Activated CD4-positive, alpha-beta T cell treated with anti-CD3 and anti-CD28 coated beads for 36 hours (primary cell): Measurements from ENCODE around the gene LRMDA. TPM values are rescaled to one million over a fixed set of nuclear protein-coding genes. Genes with fewer than 3 reads are reported as not detected.

Experiments used
- ATAC-seq: fragments of 200-7000 bp; cut with Tn5 transposase; one replicate; pipeline ENCODE4 v1.10.0; 2021; ENCODE audit warnings: mild to moderate bottlenecking, moderate library complexity
- CTCF ChIA-PET: fragments of 350-600 bp; sonication (Branson Sonifier 250); formaldehyde crosslinking; loops from one replicate; lab custom pipeline; 2021; ENCODE audit warnings: antibody characterized with exemption; lab: Charles Lee
- POLR2A ChIA-PET: fragments of 350-600 bp; sonication (Branson Sonifier 250); formaldehyde crosslinking; loops from one replicate; lab custom pipeline; 2021; ENCODE audit warnings: antibody characterized with exemption, inconsistent platforms; lab: Charles Lee
- DNase-seq: peaks from one replicate; pipeline ENCODE4 v3.0.0-alpha.2; 2020
- H3K27ac Mint-ChIP-seq: one replicate; pipeline ENCODE4 v1.8.0; 2021; ENCODE audit warnings: mixed read lengths
- H3K27me3 Mint-ChIP-seq: one replicate; pipeline ENCODE4 v1.8.0; 2021; ENCODE audit warnings: mixed read lengths
- H3K36me3 Mint-ChIP-seq: one replicate; pipeline ENCODE4 v1.8.0; 2021; ENCODE audit warnings: low read depth, mixed read lengths
- H3K4me1 Mint-ChIP-seq: one replicate; pipeline ENCODE4 v1.8.0; 2021; ENCODE audit warnings: mixed read lengths
- H3K4me3 Mint-ChIP-seq: one replicate; pipeline ENCODE4 v1.8.0; 2021; ENCODE audit warnings: mild to moderate bottlenecking, moderate library complexity, mixed read lengths
- H3K9me3 Mint-ChIP-seq: one replicate; pipeline ENCODE4 v1.8.0; 2021; ENCODE audit warnings: low read depth, mixed read lengths
- intact Hi-C, 2 experiments: fragments of 100-400 bp; cut with DNase I in 1 of 2; cut with micrococcal nuclease in 1 of 2; formaldehyde crosslinking; loops; one replicate each; pipeline versions ENCODE4 v1.14.2 to v1.15.1; 2022 to 2024; cut with DNase I, micrococcal nuclease
- total RNA-seq, 2 experiments: library from RNA; stranded (reverse); gene quantifications; one replicate each; pipeline ENCODE4 v1.2.3, GENCODE V29; 2021

LRMDA gene
- total RNA-seq, 2 experiments from 2014 or later, result not detected

GRCh38 chr10:75427951-75428350 lies 3.5 kb upstream of the LRMDA start:
- Mint-ChIP-seq H3K27me3 (peaks cover 24% of the 10 kb centered on the region), H3K9me3 (no peaks in the 10 kb centered on the region), H3K4me3 (no peak overlapping the region), H3K27ac (no peak overlapping the region), H3K36me3 (no peaks in the 10 kb centered on the region), H3K4me1 (no peaks in the 10 kb centered on the region)
- ChIA-PET POLR2A (no interaction called here), CTCF (no interaction called here)
- DNase-seq (no peak), ATAC-seq (no peak)
- intact Hi-C loops, result no loop called here

- Mint-ChIP-seq H3K9me3 (no peaks in the 10 kb centered on the region), H3K4me3 (no peak overlapping the region), H3K4me1 (no peaks in the 10 kb centered on the region), H3K27me3 (peaks cover 28% of the 10 kb centered on the region), H3K36me3 (no peaks in the 10 kb centered on the region), H3K27ac (no peak overlapping the region)
- POLR2A ChIA-PET, result no interaction called here
- intact Hi-C loops, result no loop called here
- CTCF ChIA-PET, result no interaction called here
- ATAC-seq (no peak), DNase-seq (no peak)
Measured at GRCh38 chr10:75428434-75429158, 2.8 kb upstream of the LRMDA start.

- Mint-ChIP-seq H3K27ac (no peak overlapping the region), H3K27me3 (peaks cover 30% of the 10 kb centered on the region), H3K4me3 (no peak overlapping the region), H3K9me3 (no peaks in the 10 kb centered on the region), H3K36me3 (no peaks in the 10 kb centered on the region), H3K4me1 (no peaks in the 10 kb centered on the region)
- ATAC-seq (no peak), DNase-seq (no peak)
- intact Hi-C loops, result no loop called here
- CTCF ChIA-PET, result interaction anchor here (0.8 kb wide), 1 partner anchor 18 kb away, joined by 3 read pairs; no protein-coding TSS in a partner anchor
- POLR2A ChIA-PET, result interaction anchor here (0.6 kb wide), 1 partner anchor 22 kb away, joined by 4 read pairs; no protein-coding TSS in a partner anchor
Measured at GRCh38 chr10:75429159-75429827, 2.1 kb upstream of the LRMDA start.

GRCh38 chr10:75430000-75430763 lies 1.2 kb upstream of the LRMDA start:
- no peak for ATAC-seq
- CTCF ChIA-PET, result interaction anchor here (0.6 to 0.8 kb wide), 2 partner anchors 17 to 509 kb away, joined by 3 read pairs; no protein-coding TSS in a partner anchor

GRCh38 chr10:75432176-75432575 lies 752 bp downstream of the LRMDA start:
- peaks cover 34% of the 10 kb centered on the region for H3K27me3 Mint-ChIP-seq

More at GRCh38 chr10:75430000-75430763, 1.2 kb upstream of the LRMDA start:
- no peak for DNase-seq
- Mint-ChIP-seq H3K4me3 (no peak overlapping the region), H3K36me3 (no peaks in the 10 kb centered on the region), H3K4me1 (no peaks in the 10 kb centered on the region), H3K9me3 (no peaks in the 10 kb centered on the region), H3K27me3 (peaks cover 30% of the 10 kb centered on the region), H3K27ac (no peak overlapping the region)
- intact Hi-C loops, result no loop called here
- POLR2A ChIA-PET, result interaction anchor here (0.6 kb wide), 1 partner anchor 20 kb away, joined by 3 read pairs; no protein-coding TSS in a partner anchor

GRCh38 chr10:75432763-75433162 lies 1.3 kb downstream of the LRMDA start:
- intact Hi-C loops, result no loop called here
- no peaks in the 10 kb centered on the region for H3K4me1 Mint-ChIP-seq
- POLR2A ChIA-PET, result interaction anchor here (0.6 kb wide), 1 partner anchor 9 kb away, joined by 4 read pairs; no protein-coding TSS in a partner anchor
- DNase-seq (no peak), ATAC-seq (no peak)
- peaks cover 36% of the 10 kb centered on the region for H3K27me3 Mint-ChIP-seq
- CTCF ChIA-PET, result no interaction called here
- H3K36me3 Mint-ChIP-seq, result no peaks in the 10 kb centered on the region
- no peaks in the 10 kb centered on the region for H3K9me3 Mint-ChIP-seq
- H3K4me3 Mint-ChIP-seq, result no peak overlapping the region
- no peak overlapping the region for H3K27ac Mint-ChIP-seq

More at GRCh38 chr10:75432176-75432575, 752 bp downstream of the LRMDA start:
- Mint-ChIP-seq H3K4me3 (no peak overlapping the region), H3K27ac (no peak overlapping the region), H3K36me3 (no peaks in the 10 kb centered on the region), H3K4me1 (no peaks in the 10 kb centered on the region), H3K9me3 (no peaks in the 10 kb centered on the region)
- CTCF ChIA-PET, result interaction anchor here (0.5 kb wide), 1 partner anchor 593 kb away, joined by 4 read pairs; no protein-coding TSS in a partner anchor
- intact Hi-C loops, result no loop called here
- no peak for ATAC-seq
- DNase-seq, result no peak
- POLR2A ChIA-PET, result no interaction called here

- intact Hi-C loops, result no loop called here
- Mint-ChIP-seq H3K4me1 (no peaks in the 10 kb centered on the region), H3K27ac (no peak overlapping the region), H3K9me3 (no peaks in the 10 kb centered on the region), H3K27me3 (peaks cover 36% of the 10 kb centered on the region), H3K4me3 (no peak overlapping the region), H3K36me3 (no peaks in the 10 kb centered on the region)
- no peak for ATAC-seq
- no peak for DNase-seq
- CTCF ChIA-PET, result no interaction called here
- POLR2A ChIA-PET, result interaction anchor here (0.6 kb wide), 1 partner anchor 9 kb away, joined by 4 read pairs; no protein-coding TSS in a partner anchor
Measured at GRCh38 chr10:75433216-75433615, 1.8 kb downstream of the LRMDA start.

GRCh38 chr10:75434291-75434690 lies 2.9 kb downstream of the LRMDA start:
- no peaks in the 10 kb centered on the region for H3K4me1 Mint-ChIP-seq
- H3K36me3 Mint-ChIP-seq, result no peaks in the 10 kb centered on the region
- ChIA-PET POLR2A (no interaction called here), CTCF (interaction anchor here (0.5 kb wide), 1 partner anchor 104 kb away, joined by 3 read pairs; no protein-coding TSS in a partner anchor)
- peaks cover 34% of the 10 kb centered on the region for H3K27me3 Mint-ChIP-seq
- no peak for ATAC-seq
- no peak overlapping the region for H3K4me3 Mint-ChIP-seq
- DNase-seq, result no peak
- no peak overlapping the region for H3K27ac Mint-ChIP-seq
- intact Hi-C loops, result no loop called here
- H3K9me3 Mint-ChIP-seq, result no peaks in the 10 kb centered on the region

GRCh38 chr10:75435291-75435690 lies 3.9 kb downstream of the LRMDA start:
- POLR2A ChIA-PET, result no interaction called here
- intact Hi-C loops, result no loop called here
- H3K36me3 Mint-ChIP-seq, result no peaks in the 10 kb centered on the region
- ATAC-seq (no peak), DNase-seq (no peak)
- no peak overlapping the region for H3K4me3 Mint-ChIP-seq
- CTCF ChIA-PET, result interaction anchor here (0.7 kb wide), 1 partner anchor 8 kb away, joined by 3 read pairs; no protein-coding TSS in a partner anchor
- no peaks in the 10 kb centered on the region for H3K4me1 Mint-ChIP-seq
- no peak overlapping the region for H3K27ac Mint-ChIP-seq
- H3K9me3 Mint-ChIP-seq, result no peaks in the 10 kb centered on the region
- peaks cover 30% of the 10 kb centered on the region for H3K27me3 Mint-ChIP-seq

GRCh38 chr10:75436896-75437295 lies 5.5 kb downstream of the LRMDA start:
- Mint-ChIP-seq H3K36me3 (no peaks in the 10 kb centered on the region), H3K27me3 (peaks cover 28% of the 10 kb centered on the region), H3K9me3 (no peaks in the 10 kb centered on the region), H3K27ac (no peak overlapping the region), H3K4me1 (no peaks in the 10 kb centered on the region), H3K4me3 (no peak overlapping the region)
- POLR2A ChIA-PET, result no interaction called here
- no peak for ATAC-seq
- intact Hi-C loops, result no loop called here
- no peak for DNase-seq
- CTCF ChIA-PET, result no interaction called here

GRCh38 chr10:75437693-75438092 lies 6.3 kb downstream of the LRMDA start:
- ChIA-PET POLR2A (no interaction called here), CTCF (no interaction called here)
- ATAC-seq, result no peak
- Mint-ChIP-seq H3K27ac (no peak overlapping the region), H3K4me3 (no peak overlapping the region), H3K9me3 (peaks cover 4% of the 10 kb centered on the region), H3K36me3 (no peaks in the 10 kb centered on the region), H3K4me1 (no peaks in the 10 kb centered on the region), H3K27me3 (peaks cover 20% of the 10 kb centered on the region)
- intact Hi-C loops, result no loop called here
- DNase-seq, result no peak
